ENCODE data around the gene KRT1.

DNA sequence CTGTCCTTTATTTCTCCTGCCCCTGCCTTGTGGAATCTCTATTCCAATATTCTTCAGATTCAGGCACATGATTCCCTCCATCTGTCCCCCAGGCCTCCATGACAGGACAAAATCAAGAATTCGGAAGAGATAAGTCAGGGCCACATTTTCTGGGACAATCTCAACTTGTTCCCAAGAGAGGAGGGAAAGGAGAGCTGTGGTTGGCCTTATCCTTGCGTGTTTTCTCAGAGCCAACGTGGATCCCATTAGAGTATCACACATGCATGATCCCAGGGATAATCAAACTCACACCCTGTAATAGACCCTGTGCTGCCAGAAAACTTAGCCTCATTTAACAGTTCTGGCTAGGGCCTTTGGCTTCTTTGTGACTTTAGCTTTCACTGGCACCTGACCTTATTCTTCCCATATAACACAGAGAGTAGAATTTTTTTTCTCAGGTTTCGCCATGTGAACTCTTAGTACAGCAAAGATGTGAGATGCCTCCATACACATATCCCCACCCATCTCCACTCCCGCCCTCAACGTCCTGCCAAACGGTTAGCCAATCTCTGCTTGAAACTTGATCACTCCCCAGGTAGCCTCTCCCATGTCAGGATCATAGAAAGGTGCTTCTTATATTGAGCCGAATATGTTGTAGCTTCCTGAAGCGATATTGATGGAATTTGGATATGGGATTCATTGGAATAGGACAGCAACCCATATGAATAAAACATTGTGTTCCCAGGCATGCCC lies 6.7 kb upstream of the KRT1 start:
- no peak for TF ChIP-seq SUZ12 (IDR thresholded peaks at IDR 0.05; ENCODE audit: extremely low read depth, insufficient read depth, insufficient read length)
- TF ChIP-seq ZNF274 (IDR thresholded peaks at IDR 0.05; ENCODE audit: low read depth, low read length), result no peak
